Activated CD4-positive, alpha-beta T cell treated with anti-CD3 and anti-CD28 coated beads for 1 hour (primary cell): Measurements from ENCODE around the gene TTC12.

Experiments used
- DNase-seq: peaks from one replicate; pipeline ENCODE4 v3.0.0-alpha.2; 2020

Gene TTC12

GRCh38 chr11:113377681-113378412 is 63.5 kb downstream of the TTC12 start:
- no peak for DNase-seq

DNA sequence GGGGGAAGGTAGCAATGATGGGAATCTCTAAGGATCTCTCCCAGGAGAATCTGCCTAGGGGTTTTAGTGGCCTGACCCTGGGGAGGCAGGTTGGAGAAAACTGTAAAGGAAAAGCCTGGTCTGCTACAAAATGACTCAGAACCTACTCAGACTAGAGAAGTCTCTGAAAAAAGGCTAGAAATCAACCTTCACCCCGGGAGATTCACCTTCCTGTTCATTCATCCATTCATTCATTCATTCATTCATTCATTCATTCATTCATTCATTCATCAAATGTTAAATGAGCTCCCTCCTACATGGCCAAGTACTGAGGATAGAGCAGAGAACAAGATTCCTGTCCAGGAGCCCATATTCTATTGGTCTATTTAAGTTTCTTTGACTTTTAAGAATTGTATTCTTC is 64.3 kb downstream of the TTC12 start:
- no peak for DNase-seq

DNA sequence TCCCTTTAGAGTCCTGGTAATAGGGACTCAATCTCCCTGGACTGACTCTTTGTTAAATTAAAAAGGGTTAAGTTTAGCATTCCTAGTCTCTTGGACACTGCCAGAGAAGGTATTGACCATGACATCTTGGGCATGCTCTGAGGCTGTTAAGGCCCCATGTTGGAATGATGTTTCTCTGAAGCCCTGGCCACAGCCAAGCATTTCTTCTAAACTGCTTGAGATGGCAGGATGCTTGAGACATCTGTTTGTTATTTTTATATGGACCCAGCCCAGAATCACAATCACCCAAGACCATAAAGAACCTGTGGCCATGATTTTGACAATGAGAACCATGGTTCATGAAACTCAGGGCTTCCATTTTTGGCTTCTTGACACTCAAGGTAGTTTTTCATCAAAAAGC is 67.7 kb downstream of the TTC12 start:
- no peak for DNase-seq

DNA sequence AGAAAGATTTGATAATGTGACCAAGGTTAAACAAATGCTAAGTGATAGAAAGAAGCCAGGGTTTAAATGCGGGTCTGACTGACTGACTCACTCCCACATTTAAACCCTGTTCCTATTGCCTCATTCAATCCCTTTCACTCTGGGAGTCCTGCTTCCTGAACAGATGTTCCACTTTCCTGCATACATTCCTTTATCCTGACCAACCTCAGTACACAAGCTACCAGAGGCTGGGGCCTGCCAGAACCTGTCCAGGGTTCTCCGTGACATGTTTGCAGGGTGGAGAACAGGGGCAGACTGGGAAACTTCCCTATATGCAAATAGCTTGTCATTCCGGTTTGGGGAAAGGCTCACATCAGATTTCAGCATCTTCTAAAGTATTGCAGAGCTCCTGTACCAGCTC is 70.2 kb downstream of the TTC12 start:
- DNase-seq: no peak

- no peak for DNase-seq
Measured at GRCh38 chr11:113385749-113386148, 71.4 kb downstream of the TTC12 start.

DNA sequence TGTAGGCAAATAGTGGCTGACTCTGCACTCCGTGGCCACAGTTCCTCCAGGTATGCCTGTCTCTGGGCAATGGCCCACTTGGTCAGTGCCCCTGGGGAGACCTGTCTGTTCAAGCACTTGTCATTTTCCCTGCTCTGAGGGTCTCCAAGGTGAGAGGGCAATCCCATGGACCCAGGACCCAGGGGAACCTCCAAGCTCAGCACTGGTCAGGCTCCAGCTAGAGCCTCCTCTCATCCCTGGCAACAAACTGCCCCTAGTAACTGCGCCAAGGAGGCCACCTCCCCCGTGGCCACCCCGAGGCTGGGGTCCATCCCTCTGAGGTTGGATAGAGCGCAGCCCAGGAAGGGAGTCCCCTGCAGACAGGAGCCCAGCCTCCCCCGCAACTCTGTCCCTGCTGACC is 72.5 kb downstream of the TTC12 start:
- no peak for DNase-seq

GRCh38 chr11:113387605-113388211 is 73.3 kb downstream of the TTC12 start, which contains the start of gene ANKK1:
Gene ANKK1, plus strand, starts transcription at chr11:113387779. Its CDS starts 106 bp downstream, at chr11:113387885.
- DNase-seq: no peak

DNA sequence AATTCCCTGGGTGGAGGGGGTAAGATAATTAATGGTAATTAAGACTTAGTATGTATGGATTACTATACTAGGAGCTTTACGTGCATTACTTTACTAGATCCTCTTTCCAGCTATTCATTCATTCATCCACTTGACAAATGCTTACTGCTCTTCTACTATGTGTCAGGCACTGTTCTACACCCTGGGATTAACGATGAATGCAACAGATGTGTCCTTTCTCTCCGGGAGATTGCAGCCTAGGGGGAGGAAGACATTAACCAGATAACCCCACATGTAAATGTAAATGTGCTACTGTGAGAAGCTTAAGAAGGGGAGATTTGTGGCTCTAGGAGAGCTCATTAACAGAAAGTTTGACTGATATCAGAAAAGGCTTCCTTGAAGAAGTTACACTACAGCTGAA is 74.9 kb downstream of the TTC12 start:
- no peak for DNase-seq

- no peak for DNase-seq
Measured at GRCh38 chr11:113392236-113392921, 78.0 kb downstream of the TTC12 start.

DNA sequence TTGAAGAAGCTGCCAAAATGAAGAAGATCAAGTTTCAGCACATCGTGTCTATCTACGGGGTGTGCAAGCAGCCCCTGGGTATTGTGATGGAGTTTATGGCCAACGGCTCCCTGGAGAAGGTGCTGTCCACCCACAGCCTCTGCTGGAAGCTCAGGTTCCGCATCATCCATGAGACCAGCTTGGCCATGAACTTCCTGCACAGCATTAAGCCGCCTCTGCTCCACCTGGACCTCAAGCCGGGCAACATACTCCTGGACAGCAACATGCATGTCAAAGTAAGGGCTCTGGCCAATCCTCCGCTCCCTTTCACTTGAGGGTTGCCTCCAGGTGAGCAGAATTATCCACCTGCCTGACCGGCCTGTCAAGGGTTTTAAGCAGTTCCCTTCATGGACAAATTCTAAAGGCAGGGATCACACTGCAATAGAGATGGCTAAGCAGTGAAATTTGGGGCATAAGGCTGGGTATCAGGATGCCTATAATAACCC is 79.2 kb downstream of the TTC12 start:
- no peak for DNase-seq

GRCh38 chr11:113394919-113395318 is 80.5 kb downstream of the TTC12 start:
- no peak for DNase-seq

DNA sequence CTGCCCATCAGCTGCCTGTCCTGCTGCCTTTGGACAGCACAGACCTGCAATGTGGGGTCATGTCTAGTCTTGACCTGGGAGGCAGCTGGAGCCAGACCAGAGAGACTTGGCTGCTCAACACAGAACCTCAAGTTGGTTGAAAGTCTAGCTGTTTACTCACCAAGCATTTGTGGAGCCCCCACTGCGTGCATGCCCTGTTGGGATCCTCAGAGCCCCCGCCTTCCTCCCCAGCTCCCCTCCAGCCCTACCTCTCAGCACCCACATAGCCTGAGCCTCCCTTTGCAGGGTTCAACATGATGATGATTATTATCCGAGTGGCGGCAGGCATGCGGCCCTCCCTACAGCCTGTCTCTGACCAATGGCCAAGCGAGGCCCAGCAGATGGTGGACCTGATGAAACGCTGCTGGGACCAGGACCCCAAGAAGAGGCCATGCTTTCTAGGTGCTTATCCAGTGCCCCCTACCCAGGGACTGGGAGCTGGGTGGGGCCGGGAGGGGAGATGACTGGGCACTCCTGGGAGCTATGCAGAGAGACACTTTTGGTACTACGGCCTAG is 81.5 kb downstream of the TTC12 start:
- no peak for DNase-seq

GRCh38 chr11:113396690-113397089 is 82.3 kb downstream of the TTC12 start:
- DNase-seq: no peak

DNA sequence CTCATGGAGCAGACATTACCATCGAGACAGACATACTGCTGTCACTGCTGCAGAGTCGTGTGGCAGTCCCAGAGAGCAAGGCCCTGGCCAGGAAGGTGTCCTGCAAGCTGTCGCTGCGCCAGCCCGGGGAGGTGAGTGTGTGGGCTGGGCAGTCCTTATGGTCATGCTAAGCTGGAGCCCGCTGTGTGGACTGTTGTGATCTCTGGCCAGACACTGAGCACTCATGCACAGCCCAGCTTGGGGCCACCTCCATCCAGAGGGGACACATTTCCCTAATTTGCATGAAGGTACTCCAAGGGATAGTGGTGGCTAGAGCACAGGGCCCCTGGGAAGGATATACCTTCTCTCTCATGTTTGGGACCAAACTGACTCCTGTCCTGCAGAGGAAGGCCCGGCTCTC is 82.8 kb downstream of the TTC12 start:
- no peak for DNase-seq

GRCh38 chr11:113397821-113398220 is 83.4 kb downstream of the TTC12 start:
- no peak for DNase-seq

GRCh38 chr11:113398669-113399430 is 84.5 kb downstream of the TTC12 start:
- no peak for DNase-seq

- no peak for DNase-seq
Measured at GRCh38 chr11:113400631-113401230, 86.3 kb downstream of the TTC12 start.

DNA sequence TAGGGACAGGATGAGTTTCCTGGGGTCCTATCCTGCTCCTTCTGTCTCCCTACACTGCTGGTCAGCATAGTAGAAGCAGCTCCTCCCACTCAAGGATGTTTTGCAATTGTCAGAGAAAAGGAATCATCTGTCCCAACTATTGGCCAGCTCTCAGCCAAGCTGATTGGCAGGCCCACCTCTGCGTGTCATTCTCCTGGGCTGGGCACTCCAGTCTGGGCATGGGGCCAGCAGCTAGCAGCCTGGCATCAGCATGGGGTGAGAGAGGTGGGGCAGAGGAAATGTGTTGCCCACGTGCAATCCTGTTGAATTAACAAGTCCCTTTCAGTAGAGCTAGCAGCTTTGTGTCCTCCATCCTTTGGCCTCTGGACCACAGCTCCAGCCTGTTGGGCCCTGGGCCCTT is 87.3 kb downstream of the TTC12 start:
- no peak for DNase-seq

GRCh38 chr11:113404859-113405430 is 90.6 kb downstream of the TTC12 start:
- DNase-seq: no peak

- no peak for DNase-seq
Measured at GRCh38 chr11:113405724-113406478, 91.5 kb downstream of the TTC12 start.

GRCh38 chr11:113407163-113407562 is 92.8 kb downstream of the TTC12 start:
- DNase-seq: no peak
